DND-41 (cell line): ENCODE data around the gene SMIM5.

Experiments used
- ATAC-seq: fragments of 200-7000 bp; cut with Tn5 transposase; 3 replicates; pipeline ENCODE4 v1.9.1; 2021; ENCODE audit warnings: low read depth; ENCODE audit not compliant: insufficient read depth
- DNase-seq: peaks from one replicate; pipeline ENCODE4 v3.0.0-alpha.2; 2020
- H2AFZ ChIP-seq: 2 replicates; pipeline ENCODE4 v1.6.0; 2012; ENCODE audit warnings: low read depth, low read length
- H3K27ac ChIP-seq: 2 replicates; pipeline ENCODE4 v1.5.1; 2012; ENCODE audit warnings: low read length, inconsistent platforms
- H3K27me3 ChIP-seq: fragments of 200-600 bp; sonication (generic); 2 replicates; pipeline ENCODE4 v1.6.0; 2012; ENCODE audit warnings: low read length, mild to moderate bottlenecking, inconsistent platforms; ENCODE audit not compliant: insufficient read depth, poor library complexity
- H3K36me3 ChIP-seq: 2 replicates; pipeline ENCODE4 v1.5.1; 2012; ENCODE audit warnings: low read length, inconsistent platforms; ENCODE audit not compliant: insufficient read depth
- H3K4me1 ChIP-seq: 2 replicates; pipeline ENCODE4 v1.5.1; 2012; ENCODE audit warnings: mild to moderate bottlenecking, low read length; ENCODE audit not compliant: insufficient read depth
- H3K4me2 ChIP-seq: 2 replicates; pipeline ENCODE4 v1.6.0; 2012; ENCODE audit warnings: mild to moderate bottlenecking, moderate library complexity, low read length, inconsistent platforms; ENCODE audit not compliant: insufficient read depth
- H3K4me3 ChIP-seq, 2 experiments: fragments of 200-600 bp in 1 of 2; shearing (Covaris generic) in 1 of 2; 2 replicates each; pipeline ENCODE4 v1.5.1; 2012 to 2016; ENCODE audit warnings: inconsistent platforms in 2 of 2, low read length in 2 of 2, mild to moderate bottlenecking in 2 of 2, low read depth in 1 of 2, moderate library complexity in 1 of 2
- H3K79me2 ChIP-seq: 2 replicates; pipeline ENCODE4 v1.6.0; 2012; ENCODE audit warnings: low read length, inconsistent platforms; ENCODE audit not compliant: insufficient read depth
- H3K9ac ChIP-seq: 2 replicates; pipeline ENCODE4 v1.6.0; 2012; ENCODE audit warnings: low read depth, mild to moderate bottlenecking, inconsistent platforms, low read length, moderate library complexity
- H3K9me3 ChIP-seq: 2 replicates; pipeline ENCODE4 v1.5.1; 2012; ENCODE audit warnings: low read length, moderate library complexity, mild to moderate bottlenecking, inconsistent platforms; ENCODE audit not compliant: insufficient read depth, severe bottlenecking
- H4K20me1 ChIP-seq: 2 replicates; pipeline ENCODE4 v1.6.0; 2012; ENCODE audit warnings: low read length; ENCODE audit not compliant: insufficient read depth
- CTCF ChIP-seq: IDR thresholded peaks from 2 replicates; pipeline ENCODE4 v1.5.1; 2012; ENCODE audit warnings: borderline replicate concordance, low read length, moderate library complexity, mild to moderate bottlenecking; ENCODE audit not compliant: poor library complexity, severe bottlenecking; ENCODE audit errors: extremely low read depth
- EZH2 ChIP-seq: IDR thresholded peaks from 3 replicates; pipeline ENCODE4 v1.6.1; 2012; ENCODE audit warnings: borderline replicate concordance, low read depth, mild to moderate bottlenecking, moderate library complexity, low read length, inconsistent platforms; ENCODE audit not compliant: severe bottlenecking

SMIM5 gene

GRCh38 chr17:75616521-75617122, 16.6 kb upstream of the SMIM5 start:
- no peak overlapping the region for H2AFZ ChIP-seq
- H3K9me3 ChIP-seq, result no peaks in the 10 kb centered on the region
- H3K79me2 ChIP-seq, result no peaks in the 10 kb centered on the region
- H3K4me3 ChIP-seq, result no peak overlapping the region
- no peak overlapping the region for H3K4me2 ChIP-seq
- no peak for ATAC-seq
- H3K27ac ChIP-seq, result no peak overlapping the region
- H4K20me1 ChIP-seq, result 0 out of 2 replicates have a peak, but pooled peaks cover 2% of the 10 kb centered on the region
- H3K27me3 ChIP-seq, result no peaks in the 10 kb centered on the region
- H3K36me3 ChIP-seq, result no peaks in the 10 kb centered on the region
- no peaks in the 10 kb centered on the region for H3K4me1 ChIP-seq
- TF ChIP-seq EZH2 (no peak), CTCF (no peak)
- no peak overlapping the region for H3K9ac ChIP-seq
- no peak for DNase-seq

- TF ChIP-seq EZH2, result no peak
- TF ChIP-seq CTCF, result no peak
- 0 out of 2 replicates have a peak, but pooled peaks cover 2% of the 10 kb centered on the region for H4K20me1 ChIP-seq
- no peak overlapping the region for H3K27ac ChIP-seq
- H3K4me3 ChIP-seq, result no peak overlapping the region
- H3K36me3 ChIP-seq, result no peaks in the 10 kb centered on the region
- no peaks in the 10 kb centered on the region for H3K4me1 ChIP-seq
- no peaks in the 10 kb centered on the region for H3K9me3 ChIP-seq
- ATAC-seq, result no peak
- no peak for DNase-seq
- H2AFZ ChIP-seq, result no peak overlapping the region
- H3K9ac ChIP-seq, result no peak overlapping the region
- H3K79me2 ChIP-seq, result no peaks in the 10 kb centered on the region
- no peaks in the 10 kb centered on the region for H3K27me3 ChIP-seq
- no peak overlapping the region for H3K4me2 ChIP-seq
Observed at GRCh38 chr17:75617218-75617617, 16.0 kb upstream of the SMIM5 start.

GRCh38 chr17:75617675-75618074, 15.6 kb upstream of the SMIM5 start:
- H3K4me1 ChIP-seq, result no peaks in the 10 kb centered on the region
- TF ChIP-seq EZH2 (no peak), CTCF (no peak)
- no peak for ATAC-seq
- H3K9me3 ChIP-seq, result no peaks in the 10 kb centered on the region
- no peak overlapping the region for H3K4me3 ChIP-seq
- H2AFZ ChIP-seq, result no peak overlapping the region
- H3K27me3 ChIP-seq, result no peaks in the 10 kb centered on the region
- no peaks in the 10 kb centered on the region for H3K36me3 ChIP-seq
- no peaks in the 10 kb centered on the region for H3K79me2 ChIP-seq
- H3K9ac ChIP-seq, result no peak overlapping the region
- no peak for DNase-seq
- 0 out of 2 replicates have a peak, but pooled peaks cover 2% of the 10 kb centered on the region for H4K20me1 ChIP-seq
- H3K4me2 ChIP-seq, result no peak overlapping the region
- H3K27ac ChIP-seq, result no peak overlapping the region
